ENCODE measurements around the gene ATP5IF1. TPM values are rescaled to one million over a fixed set of nuclear protein-coding genes. Genes with fewer than 3 reads are reported as not detected.
A peak's percentile ranks its signal among the peaks of the same experiment; 100 is the strongest.

The ATP5IF1 gene
- total and polyA plus RNA-seq, 2 donors (not counting 1 experiment from before 2014, with no cell fraction given): 88.1 to 128 TPM

DNA sequence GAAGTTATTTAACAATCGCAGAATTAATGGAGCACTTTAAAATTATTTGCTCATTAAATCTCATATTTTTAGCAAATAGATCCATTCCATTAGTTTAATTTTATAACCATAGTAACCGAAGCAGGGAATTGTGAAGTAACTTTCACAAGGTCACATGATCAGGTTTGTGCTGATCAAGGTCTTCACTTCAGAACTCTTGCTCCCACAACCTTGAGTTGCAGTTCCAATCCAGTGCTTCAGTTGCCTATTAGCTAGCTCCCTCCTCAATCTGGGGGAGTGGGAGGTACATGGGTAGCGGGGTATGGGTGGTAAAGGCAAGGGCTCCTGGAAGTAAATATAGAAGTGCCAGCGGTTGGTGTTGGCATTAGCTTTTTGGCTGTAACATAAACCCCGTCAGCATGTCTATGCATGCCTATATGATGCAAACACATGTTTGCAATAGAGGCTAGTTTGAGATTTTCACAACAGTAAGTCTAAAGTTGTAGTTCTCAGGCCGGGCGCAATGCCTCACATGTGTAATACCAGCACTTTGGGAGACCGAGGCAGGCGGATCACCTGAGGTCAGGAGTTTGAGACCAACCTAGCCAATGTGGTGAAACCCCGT is 5.8 kb downstream of the ATP5IF1 start:
- CTCF ChIA-PET: no interaction called here
- POLR2A ChIA-PET: interaction anchor here (0.7 kb wide), 2 partner anchors 12 to 169 kb away, joined by 4 to 10 read pairs; no protein-coding TSS in a partner anchor
- Mint-ChIP-seq H3K4me3 (no peak overlapping the region), H3K27ac (no peak overlapping the region), H3K27me3 (no peaks in the 10 kb centered on the region), H3K9me3 (ENCODE audit: insufficient read depth) (no peaks in the 10 kb centered on the region), H3K4me1 (peaks cover 32% of the 10 kb centered on the region)
- Histone ChIP-seq H3K4me3 (ENCODE audit: control extremely low read depth in 1 of 5, extremely low read depth in 1 of 5, insufficient read depth in 1 of 5, low read depth in 2 of 5, low read length in 4 of 5) (no peak overlapping the region), H3K36me3 (replicated peaks in 1 of 2; ENCODE audit: control extremely low read depth in 1 of 2, control insufficient read depth in 1 of 2, extremely low read depth in 1 of 2, insufficient read depth in 2 of 2, low read length in 1 of 2) (peaks cover 4 to 10% of the 10 kb centered on the region in 2 experiments), H3K27me3 (replicated peaks in 1 of 4; ENCODE audit: control extremely low read depth in 1 of 4, control insufficient read depth in 3 of 4, insufficient read depth in 4 of 4, low read length in 3 of 4) (no peaks in the 10 kb centered on the region), H2AFZ (ENCODE audit: insufficient read depth, low read depth, low read length, poor library complexity, severe bottlenecking) (no peak overlapping the region), H3K4me2 (replicated peaks; ENCODE audit: low read depth, low read length, poor library complexity, severe bottlenecking) (no peak overlapping the region), H3K9me3 (ENCODE audit: control extremely low read depth in 1 of 3, control insufficient read depth in 2 of 3, insufficient read depth in 1 of 3, low read length in 2 of 3) (no peaks in the 10 kb centered on the region), H3K4me1 (ENCODE audit: control insufficient read depth in 2 of 2, insufficient read depth in 2 of 2, low read length in 2 of 2) (peaks cover 30 to 43% of the 10 kb centered on the region in 2 donors), H3K9ac (ENCODE audit: low read length) (no peak overlapping the region), H4K20me1 (ENCODE audit: control insufficient read depth, insufficient read depth, low read length, poor library complexity, severe bottlenecking) (no peaks in the 10 kb centered on the region), H3K79me2 (ENCODE audit: control insufficient read depth, insufficient read depth, low read length) (peaks cover 1% of the 10 kb centered on the region), H3K27ac (ENCODE audit: low read length in 2 of 2) (no peak overlapping the region)
- no peak for ATAC-seq (ENCODE audit: low read depth)
- TF ChIP-seq, protein P1, sequence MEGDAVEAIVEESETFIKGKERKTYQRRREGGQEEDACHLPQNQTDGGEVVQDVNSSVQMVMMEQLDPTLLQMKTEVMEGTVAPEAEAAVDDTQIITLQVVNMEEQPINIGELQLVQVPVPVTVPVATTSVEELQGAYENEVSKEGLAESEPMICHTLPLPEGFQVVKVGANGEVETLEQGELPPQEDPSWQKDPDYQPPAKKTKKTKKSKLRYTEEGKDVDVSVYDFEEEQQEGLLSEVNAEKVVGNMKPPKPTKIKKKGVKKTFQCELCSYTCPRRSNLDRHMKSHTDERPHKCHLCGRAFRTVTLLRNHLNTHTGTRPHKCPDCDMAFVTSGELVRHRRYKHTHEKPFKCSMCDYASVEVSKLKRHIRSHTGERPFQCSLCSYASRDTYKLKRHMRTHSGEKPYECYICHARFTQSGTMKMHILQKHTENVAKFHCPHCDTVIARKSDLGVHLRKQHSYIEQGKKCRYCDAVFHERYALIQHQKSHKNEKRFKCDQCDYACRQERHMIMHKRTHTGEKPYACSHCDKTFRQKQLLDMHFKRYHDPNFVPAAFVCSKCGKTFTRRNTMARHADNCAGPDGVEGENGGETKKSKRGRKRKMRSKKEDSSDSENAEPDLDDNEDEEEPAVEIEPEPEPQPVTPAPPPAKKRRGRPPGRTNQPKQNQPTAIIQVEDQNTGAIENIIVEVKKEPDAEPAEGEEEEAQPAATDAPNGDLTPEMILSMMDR (IDR thresholded peaks at IDR 0.05): no peak
- TF ChIP-seq EZH2 (IDR thresholded peaks at IDR 0.05; ENCODE audit: borderline replicate concordance, insufficient read depth, low read depth, low read length, poor library complexity, severe bottlenecking): no peak
- DNase-seq: no peak
- intact Hi-C loops (cut with micrococcal nuclease): loop anchor here (10.0 kb wide), 1 partner anchor 403 kb away; the partner anchor contains the start of genes RNU11 and TAF12
- WGBS (ENCODE audit: insufficient coverage): 86% methylated on average over 7 of the region's 10 CpGs

DNA sequence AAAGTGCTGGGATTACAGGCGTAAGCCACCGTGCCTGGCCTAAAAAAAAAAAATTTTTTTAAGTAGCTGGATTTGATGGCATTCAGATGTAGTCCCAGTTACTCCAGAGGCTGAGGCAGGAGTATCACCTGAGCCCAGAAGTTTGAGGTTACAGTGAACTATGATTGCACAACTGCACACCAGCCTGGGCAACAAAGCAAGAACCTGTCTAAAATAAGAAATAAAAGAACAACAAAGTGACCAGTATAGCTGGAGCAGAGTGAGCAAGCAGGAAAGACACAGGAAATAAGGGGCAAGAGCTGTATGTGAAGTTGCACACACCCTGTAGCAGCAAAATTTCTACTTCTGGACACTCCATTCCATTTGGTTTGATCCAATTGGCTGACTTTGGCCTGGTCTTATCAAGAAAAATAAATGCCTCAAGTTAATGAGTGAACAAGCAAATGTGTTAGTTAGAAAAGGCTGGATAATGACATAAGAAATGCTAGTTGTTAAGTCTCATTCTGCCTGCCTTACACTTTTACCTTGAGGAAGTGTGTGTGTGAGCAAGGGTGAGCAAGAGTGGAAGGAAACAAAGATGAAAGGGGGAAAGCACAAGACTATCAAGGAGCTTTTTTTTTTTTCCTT is 7.9 kb downstream of the ATP5IF1 start:
- no peak overlapping the region for H3K4me3 ChIP-seq (ENCODE audit: control extremely low read depth in 1 of 5, extremely low read depth in 1 of 5, insufficient read depth in 1 of 5, low read depth in 2 of 5, low read length in 4 of 5)
- H4K20me1 ChIP-seq (ENCODE audit: control insufficient read depth, insufficient read depth, low read length, poor library complexity, severe bottlenecking): no peaks in the 10 kb centered on the region
- Mint-ChIP-seq H3K9me3 (ENCODE audit: insufficient read depth) (no peaks in the 10 kb centered on the region), H3K27ac (peak overlapping the region; percentile 78), H3K27me3 (no peaks in the 10 kb centered on the region), H3K4me1 (peaks cover 49% of the 10 kb centered on the region), H3K4me3 (peak overlapping the region; percentile 66)
- no peaks in the 10 kb centered on the region for H3K79me2 ChIP-seq (ENCODE audit: control insufficient read depth, insufficient read depth, low read length)
- H3K9ac ChIP-seq (ENCODE audit: low read length): no peak overlapping the region
- WGBS (ENCODE audit: insufficient coverage): 83% methylated on average over 1 of the region's 2 CpGs
- H3K4me1 ChIP-seq (ENCODE audit: control insufficient read depth in 2 of 2, insufficient read depth in 2 of 2, low read length in 2 of 2): peaks cover 34 to 49% of the 10 kb centered on the region in 2 donors
- peaks cover 0 to 4% of the 10 kb centered on the region in 2 experiments for H3K36me3 ChIP-seq (replicated peaks in 1 of 2; ENCODE audit: control extremely low read depth in 1 of 2, control insufficient read depth in 1 of 2, extremely low read depth in 1 of 2, insufficient read depth in 2 of 2, low read length in 1 of 2)
- H3K27me3 ChIP-seq (replicated peaks in 1 of 4; ENCODE audit: control extremely low read depth in 1 of 4, control insufficient read depth in 3 of 4, insufficient read depth in 4 of 4, low read length in 3 of 4): no peaks in the 10 kb centered on the region
- POLR2A ChIA-PET: interaction anchor here (4.6 kb wide), 1 partner anchor 8 kb away, joined by 46 read pairs; the partner anchor contains the start of gene ATP5IF1
- CTCF ChIA-PET: interaction anchor here (0.8 to 2.1 kb wide), 3 partner anchors 8 to 35 kb away, joined by 4 to 11 read pairs (median 5); partner anchors contain the start of gene ATP5IF1
- intact Hi-C loops (cut with micrococcal nuclease): loop anchor here (10.0 kb wide), 1 partner anchor 401 kb away; the partner anchor contains the start of genes RNU11 and TAF12
- H3K4me2 ChIP-seq (replicated peaks; ENCODE audit: low read depth, low read length, poor library complexity, severe bottlenecking): peak overlapping the region; percentile 11
- TF ChIP-seq, protein P1 (IDR thresholded peaks at IDR 0.05): no peak
- no peak for TF ChIP-seq EZH2 (IDR thresholded peaks at IDR 0.05; ENCODE audit: borderline replicate concordance, insufficient read depth, low read depth, low read length, poor library complexity, severe bottlenecking)
- no peak overlapping the region for H2AFZ ChIP-seq (ENCODE audit: insufficient read depth, low read depth, low read length, poor library complexity, severe bottlenecking)
- DNase-seq: no peak
- no peak for ATAC-seq (ENCODE audit: low read depth)
- H3K9me3 ChIP-seq (ENCODE audit: control extremely low read depth in 1 of 3, control insufficient read depth in 2 of 3, insufficient read depth in 1 of 3, low read length in 2 of 3): no peaks in the 10 kb centered on the region
- peak overlapping the region; percentile 65 to 92 for H3K27ac ChIP-seq (ENCODE audit: low read length in 2 of 2)
